NCI-H2107 treated with DMSO at 0.1 percent for 48 hours (cell line): ENCODE measurements around the gene SYNJ2.
"Not testable (repeated sequence)": the region's sequence is repeated elsewhere in the genome, so short reads cannot be mapped to it uniquely, and the experiment has no call there.

Experiments used
- DNase-seq: peaks from one replicate; lab custom pipeline; 2025; ENCODE audit not compliant: unreplicated experiment; lab: John Stamatoyannopoulos, UW

SYNJ2 gene

GRCh38 chr6:157981395-157982101 lies at the start of gene SYNJ2:
TSS of gene SYNJ2 (plus strand) at chr6:157981863. CDS start at chr6:157981962, 99 bp downstream.
- DNase-seq: peak; percentile 32

GRCh38 chr6:157935786-157936185 lies 45.9 kb upstream of the SYNJ2 start:
- no peak for DNase-seq

GRCh38 chr6:157937318-157937717 lies 44.3 kb upstream of the SYNJ2 start:
- DNase-seq: no peak

GRCh38 chr6:157937916-157938315 lies 43.7 kb upstream of the SYNJ2 start:
- DNase-seq: no peak

GRCh38 chr6:157940375-157941036 lies 41.2 kb upstream of the SYNJ2 start:
- not testable (repeated sequence) for DNase-seq

- no peak for DNase-seq
These were observed 40.4 kb upstream of the SYNJ2 start for GRCh38 chr6:157941101-157941863.

GRCh38 chr6:157942351-157942750 lies 39.3 kb upstream of the SYNJ2 start:
- no peak for DNase-seq

- DNase-seq: no peak
These were observed 38.3 kb upstream of the SYNJ2 start for GRCh38 chr6:157943249-157943963.

GRCh38 chr6:157943964-157944283 lies 37.7 kb upstream of the SYNJ2 start:
- no peak for DNase-seq

GRCh38 chr6:157944983-157945931 lies 36.4 kb upstream of the SYNJ2 start:
- no peak for DNase-seq

- DNase-seq: no peak
These were observed 35.5 kb upstream of the SYNJ2 start for GRCh38 chr6:157946053-157946617.

GRCh38 chr6:157946865-157947532 lies 34.7 kb upstream of the SYNJ2 start:
- peak; percentile 6 for DNase-seq

- not testable (repeated sequence) for DNase-seq
These were observed 30.8 kb upstream of the SYNJ2 start for GRCh38 chr6:157950899-157951298.

- no peak for DNase-seq
These were observed 29.8 kb upstream of the SYNJ2 start for GRCh38 chr6:157951828-157952227.

GRCh38 chr6:157952861-157953351 lies 28.8 kb upstream of the SYNJ2 start:
- no peak for DNase-seq

- no peak for DNase-seq
These were observed 28.0 kb upstream of the SYNJ2 start for GRCh38 chr6:157953580-157954091.

GRCh38 chr6:157954150-157955117 lies 27.2 kb upstream of the SYNJ2 start:
- DNase-seq: peak; percentile 10

- DNase-seq: no peak
These were observed 26.0 kb upstream of the SYNJ2 start for GRCh38 chr6:157955675-157956074.
